ENCODE results near the gene JAK1.

JAK1 gene

GRCh38 chr1:64942675-64943074 is 23.7 kb downstream of the JAK1 start:
- H3K9me3 ChIP-seq (ENCODE audit: control insufficient read depth, low read depth, low read length), result no peaks in the 10 kb centered on the region
- H3K4me3 ChIP-seq (ENCODE audit: low read length), result no peak overlapping the region
- H3K27me3 ChIP-seq (ENCODE audit: control insufficient read depth, insufficient read depth, low read length), result no peaks in the 10 kb centered on the region

GRCh38 chr1:64942118-64942517 is 24.2 kb downstream of the JAK1 start:
- no peak overlapping the region for H3K4me3 ChIP-seq (ENCODE audit: low read length)
- H3K27ac ChIP-seq (ENCODE audit: low read length), result no peak overlapping the region
- no peaks in the 10 kb centered on the region for H3K27me3 ChIP-seq (ENCODE audit: control insufficient read depth, insufficient read depth, low read length)
- no peak overlapping the region for H3K9ac ChIP-seq (ENCODE audit: low read length)
- no peaks in the 10 kb centered on the region for H3K4me1 ChIP-seq (ENCODE audit: control insufficient read depth, low read depth, low read length)
- no peaks in the 10 kb centered on the region for H3K36me3 ChIP-seq (ENCODE audit: control insufficient read depth, low read depth, low read length)
- H3K9me3 ChIP-seq (ENCODE audit: control insufficient read depth, low read depth, low read length), result no peaks in the 10 kb centered on the region

More at GRCh38 chr1:64942675-64943074, 23.7 kb downstream of the JAK1 start:
- no peak overlapping the region for H3K27ac ChIP-seq (ENCODE audit: low read length)
- no peak overlapping the region for H3K9ac ChIP-seq (ENCODE audit: low read length)
- H3K36me3 ChIP-seq (ENCODE audit: control insufficient read depth, low read depth, low read length), result no peaks in the 10 kb centered on the region
- no peaks in the 10 kb centered on the region for H3K4me1 ChIP-seq (ENCODE audit: control insufficient read depth, low read depth, low read length)

- H3K27ac ChIP-seq (ENCODE audit: low read length), result no peak overlapping the region
- H3K4me1 ChIP-seq (ENCODE audit: control insufficient read depth, low read depth, low read length), result no peaks in the 10 kb centered on the region
- H3K9ac ChIP-seq (ENCODE audit: low read length), result no peak overlapping the region
- no peak overlapping the region for H3K4me3 ChIP-seq (ENCODE audit: low read length)
- H3K27me3 ChIP-seq (ENCODE audit: control insufficient read depth, insufficient read depth, low read length), result no peaks in the 10 kb centered on the region
- no peaks in the 10 kb centered on the region for H3K9me3 ChIP-seq (ENCODE audit: control insufficient read depth, low read depth, low read length)
- no peaks in the 10 kb centered on the region for H3K36me3 ChIP-seq (ENCODE audit: control insufficient read depth, low read depth, low read length)
Observed at GRCh38 chr1:64941461-64942117, 24.8 kb downstream of the JAK1 start.

GRCh38 chr1:64940025-64940424 is 26.3 kb downstream of the JAK1 start:
- H3K27me3 ChIP-seq (ENCODE audit: control insufficient read depth, insufficient read depth, low read length), result no peaks in the 10 kb centered on the region
- H3K36me3 ChIP-seq (ENCODE audit: control insufficient read depth, low read depth, low read length), result no peaks in the 10 kb centered on the region
- H3K4me3 ChIP-seq (ENCODE audit: low read length), result no peak overlapping the region
- no peak overlapping the region for H3K27ac ChIP-seq (ENCODE audit: low read length)
- no peaks in the 10 kb centered on the region for H3K4me1 ChIP-seq (ENCODE audit: control insufficient read depth, low read depth, low read length)
- no peaks in the 10 kb centered on the region for H3K9me3 ChIP-seq (ENCODE audit: control insufficient read depth, low read depth, low read length)
- no peak overlapping the region for H3K9ac ChIP-seq (ENCODE audit: low read length)

- H3K4me3 ChIP-seq (ENCODE audit: low read length), result no peak overlapping the region
- no peak overlapping the region for H3K27ac ChIP-seq (ENCODE audit: low read length)
- H3K4me1 ChIP-seq (ENCODE audit: control insufficient read depth, low read depth, low read length), result no peaks in the 10 kb centered on the region
- H3K9me3 ChIP-seq (ENCODE audit: control insufficient read depth, low read depth, low read length), result no peaks in the 10 kb centered on the region
- no peak overlapping the region for H3K9ac ChIP-seq (ENCODE audit: low read length)
- H3K27me3 ChIP-seq (ENCODE audit: control insufficient read depth, insufficient read depth, low read length), result no peaks in the 10 kb centered on the region
- H3K36me3 ChIP-seq (ENCODE audit: control insufficient read depth, low read depth, low read length), result no peaks in the 10 kb centered on the region
Observed at GRCh38 chr1:64938991-64939390, 27.4 kb downstream of the JAK1 start.

- Histone ChIP-seq H3K4me3 (ENCODE audit: low read length) (no peak overlapping the region), H3K36me3 (ENCODE audit: control insufficient read depth, low read depth, low read length) (no peaks in the 10 kb centered on the region), H3K4me1 (ENCODE audit: control insufficient read depth, low read depth, low read length) (peaks cover 3% of the 10 kb centered on the region), H3K9me3 (ENCODE audit: control insufficient read depth, low read depth, low read length) (no peaks in the 10 kb centered on the region), H3K27ac (ENCODE audit: low read length) (no peak overlapping the region), H3K9ac (ENCODE audit: low read length) (no peak overlapping the region), H3K27me3 (ENCODE audit: control insufficient read depth, insufficient read depth, low read length) (no peaks in the 10 kb centered on the region)
Observed at GRCh38 chr1:64936956-64937355, 29.4 kb downstream of the JAK1 start.

- Histone ChIP-seq H3K36me3 (ENCODE audit: control insufficient read depth, low read depth, low read length) (no peaks in the 10 kb centered on the region), H3K9ac (ENCODE audit: low read length) (no peak overlapping the region), H3K27ac (ENCODE audit: low read length) (no peak overlapping the region), H3K9me3 (ENCODE audit: control insufficient read depth, low read depth, low read length) (no peaks in the 10 kb centered on the region), H3K4me3 (ENCODE audit: low read length) (no peak overlapping the region), H3K27me3 (ENCODE audit: control insufficient read depth, insufficient read depth, low read length) (no peaks in the 10 kb centered on the region), H3K4me1 (ENCODE audit: control insufficient read depth, low read depth, low read length) (peaks cover 3% of the 10 kb centered on the region)
Observed at GRCh38 chr1:64935551-64936155, 30.7 kb downstream of the JAK1 start.

- H3K27ac ChIP-seq (ENCODE audit: low read length), result no peak overlapping the region
- H3K4me3 ChIP-seq (ENCODE audit: low read length), result no peak overlapping the region
- no peaks in the 10 kb centered on the region for H3K9me3 ChIP-seq (ENCODE audit: control insufficient read depth, low read depth, low read length)
- H3K27me3 ChIP-seq (ENCODE audit: control insufficient read depth, insufficient read depth, low read length), result no peaks in the 10 kb centered on the region
- H3K4me1 ChIP-seq (ENCODE audit: control insufficient read depth, low read depth, low read length), result peaks cover 3% of the 10 kb centered on the region
- H3K9ac ChIP-seq (ENCODE audit: low read length), result no peak overlapping the region
- no peaks in the 10 kb centered on the region for H3K36me3 ChIP-seq (ENCODE audit: control insufficient read depth, low read depth, low read length)
Observed at GRCh38 chr1:64934878-64935275, 31.5 kb downstream of the JAK1 start.

GRCh38 chr1:64934115-64934877 is 32.1 kb downstream of the JAK1 start:
- Histone ChIP-seq H3K9me3 (ENCODE audit: control insufficient read depth, low read depth, low read length) (no peaks in the 10 kb centered on the region), H3K27me3 (ENCODE audit: control insufficient read depth, insufficient read depth, low read length) (no peaks in the 10 kb centered on the region), H3K4me3 (ENCODE audit: low read length) (no peak overlapping the region), H3K9ac (ENCODE audit: low read length) (no peak overlapping the region), H3K4me1 (ENCODE audit: control insufficient read depth, low read depth, low read length) (peaks cover 3% of the 10 kb centered on the region), H3K36me3 (ENCODE audit: control insufficient read depth, low read depth, low read length) (no peaks in the 10 kb centered on the region), H3K27ac (ENCODE audit: low read length) (no peak overlapping the region)

- Histone ChIP-seq H3K9ac (ENCODE audit: low read length) (no peak overlapping the region), H3K36me3 (ENCODE audit: control insufficient read depth, low read depth, low read length) (no peaks in the 10 kb centered on the region), H3K27me3 (ENCODE audit: control insufficient read depth, insufficient read depth, low read length) (no peaks in the 10 kb centered on the region), H3K27ac (ENCODE audit: low read length) (no peak overlapping the region), H3K4me3 (ENCODE audit: low read length) (no peak overlapping the region), H3K4me1 (ENCODE audit: control insufficient read depth, low read depth, low read length) (peaks cover 6% of the 10 kb centered on the region), H3K9me3 (ENCODE audit: control insufficient read depth, low read depth, low read length) (no peaks in the 10 kb centered on the region)
Observed at GRCh38 chr1:64933296-64934070, 32.9 kb downstream of the JAK1 start.

- no peak overlapping the region for H3K27ac ChIP-seq (ENCODE audit: low read length)
- H3K9me3 ChIP-seq (ENCODE audit: control insufficient read depth, low read depth, low read length), result no peaks in the 10 kb centered on the region
- H3K4me1 ChIP-seq (ENCODE audit: control insufficient read depth, low read depth, low read length), result peaks cover 11% of the 10 kb centered on the region
- H3K9ac ChIP-seq (ENCODE audit: low read length), result no peak overlapping the region
- H3K36me3 ChIP-seq (ENCODE audit: control insufficient read depth, low read depth, low read length), result no peaks in the 10 kb centered on the region
- no peaks in the 10 kb centered on the region for H3K27me3 ChIP-seq (ENCODE audit: control insufficient read depth, insufficient read depth, low read length)
- no peak overlapping the region for H3K4me3 ChIP-seq (ENCODE audit: low read length)
Observed at GRCh38 chr1:64932962-64933295, 33.4 kb downstream of the JAK1 start.
